IPS-15b (cell line): ENCODE data around the gene PNMT.

Experiments used
- H3K27me3 ChIP-seq: one replicate; pipeline ENCODE4 v1.6.1; 2013; ENCODE audit warnings: low read length; ENCODE audit not compliant: control insufficient read depth, insufficient read depth
- H3K36me3 ChIP-seq: one replicate; pipeline ENCODE4 v1.6.1; 2013; ENCODE audit warnings: low read length; ENCODE audit not compliant: control insufficient read depth, insufficient read depth
- H3K4me1 ChIP-seq: one replicate; pipeline ENCODE4 v1.6.1; 2013; ENCODE audit warnings: mild to moderate bottlenecking, low read length; ENCODE audit not compliant: control insufficient read depth, insufficient read depth
- H3K4me3 ChIP-seq: one replicate; pipeline ENCODE4 v1.5.1; 2013; ENCODE audit warnings: low read depth, low read length
- H3K9ac ChIP-seq: one replicate; pipeline ENCODE4 v1.6.1; 2013; ENCODE audit warnings: low read depth, mild to moderate bottlenecking, low read length
- H3K9me3 ChIP-seq: one replicate; pipeline ENCODE4 v1.6.1; 2013; ENCODE audit warnings: mild to moderate bottlenecking, low read length; ENCODE audit not compliant: control insufficient read depth, insufficient read depth

PNMT gene

GRCh38 chr17:39667262-39667944 lies 850 bp upstream of the PNMT start:
- Histone ChIP-seq H3K36me3 (peaks cover 7% of the 10 kb centered on the region), H3K4me3 (peak overlapping the region; percentile 43), H3K9ac (no peak overlapping the region), H3K9me3 (no peaks in the 10 kb centered on the region), H3K27me3 (peaks cover 19% of the 10 kb centered on the region), H3K4me1 (peaks cover 32% of the 10 kb centered on the region)

DNA sequence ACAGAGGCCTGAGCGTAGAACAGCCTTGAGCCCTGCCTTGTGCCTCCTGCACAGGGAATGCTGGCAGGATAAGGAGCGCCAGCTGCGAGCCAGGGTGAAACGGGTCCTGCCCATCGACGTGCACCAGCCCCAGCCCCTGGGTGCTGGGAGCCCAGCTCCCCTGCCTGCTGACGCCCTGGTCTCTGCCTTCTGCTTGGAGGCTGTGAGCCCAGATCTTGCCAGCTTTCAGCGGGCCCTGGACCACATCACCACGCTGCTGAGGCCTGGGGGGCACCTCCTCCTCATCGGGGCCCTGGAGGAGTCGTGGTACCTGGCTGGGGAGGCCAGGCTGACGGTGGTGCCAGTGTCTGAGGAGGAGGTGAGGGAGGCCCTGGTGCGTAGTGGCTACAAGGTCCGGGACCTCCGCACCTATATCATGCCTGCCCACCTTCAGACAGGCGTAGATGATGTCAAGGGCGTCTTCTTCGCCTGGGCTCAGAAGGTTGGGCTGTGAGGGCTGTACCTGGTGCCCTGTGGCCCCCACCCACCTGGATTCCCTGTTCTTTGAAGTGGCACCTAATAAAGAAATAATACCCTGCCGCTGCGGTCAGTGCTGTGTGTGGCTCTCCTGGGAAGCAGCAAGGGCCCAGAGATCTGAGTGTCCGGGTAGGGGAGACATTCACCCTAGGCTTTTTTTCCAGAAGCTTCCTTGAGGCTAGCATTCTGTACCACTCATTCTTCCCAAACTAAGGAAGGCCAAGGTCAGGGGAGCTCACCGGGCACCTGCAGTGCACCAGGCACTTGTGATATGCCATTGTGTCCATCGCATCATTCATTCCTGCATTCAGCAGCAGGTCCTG lies 1.9 kb downstream of the PNMT start:
- H3K36me3 ChIP-seq: no peaks in the 10 kb centered on the region
- no peak overlapping the region for H3K4me3 ChIP-seq
- H3K9ac ChIP-seq: no peak overlapping the region
- peaks cover 21% of the 10 kb centered on the region for H3K4me1 ChIP-seq
- no peaks in the 10 kb centered on the region for H3K9me3 ChIP-seq
- peaks cover 19% of the 10 kb centered on the region for H3K27me3 ChIP-seq

DNA sequence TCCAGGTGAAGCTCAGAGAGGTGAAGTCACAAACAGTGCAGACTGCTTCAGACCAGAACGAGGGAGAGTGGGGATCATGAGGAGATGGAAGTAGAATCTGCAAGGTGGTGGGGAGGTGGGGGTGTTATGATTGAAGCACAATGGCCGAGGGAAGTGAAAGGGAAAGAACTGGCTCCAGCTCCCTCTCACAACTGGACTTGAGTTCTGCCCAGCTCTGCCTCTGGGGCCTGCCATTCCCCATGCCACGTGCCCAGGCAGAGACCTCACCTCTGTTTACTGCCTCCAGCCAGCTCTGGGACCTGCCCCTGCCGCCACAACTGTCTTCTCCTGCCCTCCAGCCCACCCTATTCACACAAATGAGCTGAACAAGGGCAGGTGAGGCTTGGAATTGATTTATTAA lies 2.5 kb downstream of the PNMT start:
- no peak overlapping the region for H3K4me3 ChIP-seq
- H3K9ac ChIP-seq: no peak overlapping the region
- peaks cover 18% of the 10 kb centered on the region for H3K27me3 ChIP-seq
- H3K36me3 ChIP-seq: no peaks in the 10 kb centered on the region
- H3K4me1 ChIP-seq: peaks cover 19% of the 10 kb centered on the region
- no peaks in the 10 kb centered on the region for H3K9me3 ChIP-seq

GRCh38 chr17:39671651-39672521 lies 3.6 kb downstream of the PNMT start:
- no peak overlapping the region for H3K4me3 ChIP-seq
- no peak overlapping the region for H3K9ac ChIP-seq
- no peaks in the 10 kb centered on the region for H3K9me3 ChIP-seq
- peaks cover 10% of the 10 kb centered on the region for H3K4me1 ChIP-seq
- H3K27me3 ChIP-seq: peaks cover 9% of the 10 kb centered on the region
- peaks cover 4% of the 10 kb centered on the region for H3K36me3 ChIP-seq

DNA sequence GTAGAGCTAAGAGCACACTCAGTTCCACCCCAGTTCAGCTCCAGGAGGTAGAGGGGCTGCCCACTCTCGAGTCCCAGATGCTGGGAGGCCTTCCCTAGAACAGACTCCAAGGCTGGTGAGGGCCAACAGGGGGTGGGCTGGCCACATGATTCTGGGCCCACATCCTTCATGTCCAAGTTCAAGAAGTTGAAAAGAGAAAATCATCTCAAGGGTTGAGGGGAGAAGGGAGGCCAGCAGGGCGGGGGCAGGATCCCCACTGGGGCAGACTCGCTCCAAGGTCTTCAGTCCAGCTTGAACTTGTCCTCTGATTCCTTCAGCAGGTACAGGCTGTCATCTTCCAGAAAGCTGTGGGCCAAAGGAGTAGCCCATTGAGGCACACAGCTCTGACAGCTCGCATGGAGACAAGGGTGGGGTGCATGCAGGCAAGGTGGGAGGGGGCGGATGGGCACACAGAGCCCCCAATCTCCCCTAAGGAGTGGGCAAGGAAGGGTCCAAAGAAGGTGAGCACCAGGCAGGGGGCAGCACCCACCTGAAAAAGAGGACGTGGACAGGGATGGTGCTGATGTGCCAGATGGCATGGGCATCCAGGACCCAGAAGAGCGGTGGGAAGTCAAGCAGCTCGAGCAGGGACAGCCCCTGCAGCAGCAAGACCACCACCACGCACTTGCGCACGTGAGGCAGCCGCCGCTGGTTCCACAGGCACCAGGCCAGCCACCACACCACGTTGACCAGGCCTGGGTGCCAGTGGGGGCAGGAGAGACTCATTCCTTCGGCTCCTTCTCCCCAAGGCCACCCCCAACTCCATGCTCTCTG lies 4.5 kb downstream of the PNMT start:
- Histone ChIP-seq H3K27me3 (peaks cover 4% of the 10 kb centered on the region), H3K4me3 (no peak overlapping the region), H3K9ac (no peak overlapping the region), H3K36me3 (peaks cover 6% of the 10 kb centered on the region), H3K9me3 (no peaks in the 10 kb centered on the region), H3K4me1 (peaks cover 7% of the 10 kb centered on the region)

DNA sequence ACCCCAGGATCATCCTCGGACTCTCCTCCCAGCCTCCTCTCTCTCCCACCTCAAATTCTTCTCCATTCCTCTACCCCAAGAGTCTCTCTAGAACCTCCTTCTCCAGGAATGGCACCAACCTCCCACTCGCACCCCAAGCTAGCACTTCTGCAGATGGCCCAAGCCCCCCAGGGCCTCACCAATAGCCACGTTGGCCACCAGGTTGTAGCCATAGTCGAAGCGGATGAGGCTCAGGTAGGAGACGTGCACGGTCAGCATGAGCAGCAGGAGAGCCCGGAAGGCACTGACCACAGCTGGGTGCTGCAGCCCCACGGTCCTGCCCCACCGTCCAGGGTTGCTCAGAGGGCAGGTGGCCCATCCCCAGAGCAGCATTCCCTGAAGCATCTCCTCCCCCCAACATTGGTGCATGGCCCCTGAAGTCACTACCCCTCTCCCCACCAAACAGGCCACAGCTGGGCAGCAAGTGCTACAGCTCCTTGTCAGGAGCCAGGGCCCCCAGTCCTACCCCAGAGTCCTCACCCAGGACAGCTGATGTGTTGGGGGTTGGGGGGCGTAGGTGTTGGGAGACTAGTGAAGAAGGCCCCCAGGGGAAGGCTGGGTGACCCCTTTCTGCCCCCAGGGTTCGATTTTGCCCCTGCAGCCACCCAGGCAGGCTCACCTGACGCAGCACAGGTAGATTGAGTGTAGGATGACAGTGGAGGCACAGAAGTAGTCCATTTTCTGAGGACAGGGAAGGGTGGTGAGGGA lies 5.3 kb downstream of the PNMT start:
- H3K9ac ChIP-seq: no peak overlapping the region

GRCh38 chr17:39674179-39674578 lies 5.9 kb downstream of the PNMT start:
- Histone ChIP-seq H3K27me3 (no peaks in the 10 kb centered on the region), H3K9ac (no peak overlapping the region), H3K4me1 (peaks cover 4% of the 10 kb centered on the region), H3K36me3 (peaks cover 6% of the 10 kb centered on the region), H3K9me3 (no peaks in the 10 kb centered on the region), H3K4me3 (no peak overlapping the region)

More for the DNA sequence above, 5.3 kb downstream of the PNMT start:
- peaks cover 6% of the 10 kb centered on the region for H3K36me3 ChIP-seq
- H3K27me3 ChIP-seq: peaks cover 3% of the 10 kb centered on the region
- H3K4me3 ChIP-seq: no peak overlapping the region
- peaks cover 6% of the 10 kb centered on the region for H3K4me1 ChIP-seq
- no peaks in the 10 kb centered on the region for H3K9me3 ChIP-seq

- Histone ChIP-seq H3K4me1 (peaks cover 4% of the 10 kb centered on the region), H3K36me3 (peaks cover 11% of the 10 kb centered on the region), H3K4me3 (no peak overlapping the region), H3K9ac (peak overlapping the region; percentile 16), H3K9me3 (no peaks in the 10 kb centered on the region), H3K27me3 (no peaks in the 10 kb centered on the region)
Measured at GRCh38 chr17:39674702-39675389, 6.6 kb downstream of the PNMT start.

GRCh38 chr17:39675390-39676082 lies 7.3 kb downstream of the PNMT start:
- H3K9ac ChIP-seq: peak overlapping the region; percentile 54
- peaks cover 11% of the 10 kb centered on the region for H3K36me3 ChIP-seq
- H3K9me3 ChIP-seq: no peaks in the 10 kb centered on the region
- peaks cover 4% of the 10 kb centered on the region for H3K4me1 ChIP-seq
- no peak overlapping the region for H3K4me3 ChIP-seq
- H3K27me3 ChIP-seq: no peaks in the 10 kb centered on the region
